GM23338 (cell line): Measurements from ENCODE around the gene GNAI3. TPM values are rescaled to one million over a fixed set of nuclear protein-coding genes. Genes with fewer than 3 reads are reported as not detected.
"Not testable (repeated sequence)": the region's sequence is repeated elsewhere in the genome, so short reads cannot be mapped to it uniquely, and the experiment has no call there.

ENCODE experiments used
- ATAC-seq: fragments of 200-7000 bp; cut with Tn5 transposase; 3 replicates; pipeline ENCODE4 v1.9.1; 2020
- DNase-seq: peaks from one replicate; pipeline ENCODE4 v3.0.0-alpha.2; 2015; ENCODE audit warnings: low spot score
- H2AFZ ChIP-seq: fragments of 200-600 bp; sonication (generic); 2 replicates; pipeline ENCODE4 v1.8.0; 2016; ENCODE audit warnings: antibody characterized with exemption, mild to moderate bottlenecking, moderate library complexity
- H3F3A ChIP-seq: fragments of 200-600 bp; sonication (generic); replicated peaks from 2 replicates; pipeline ENCODE4 v1.8.0; 2017; ENCODE audit warnings: antibody characterized with exemption, mixed run types, low read depth
- H3K27ac ChIP-seq: fragments of 200-600 bp; sonication (generic); 2 replicates; pipeline ENCODE4 v1.6.1; 2016; ENCODE audit warnings: low read depth
- H3K27me3 ChIP-seq: fragments of 200-600 bp; sonication (generic); 2 replicates; pipeline ENCODE4 v1.8.0; 2016; ENCODE audit warnings: mild to moderate bottlenecking, mixed run types, moderate library complexity; ENCODE audit not compliant: insufficient read depth
- H3K36me3 ChIP-seq: fragments of 200-600 bp; sonication (generic); 2 replicates; pipeline ENCODE4 v1.8.0; 2016; ENCODE audit warnings: mild to moderate bottlenecking; ENCODE audit not compliant: insufficient read depth
- H3K4me1 ChIP-seq: fragments of 200-600 bp; sonication (generic); 2 replicates; pipeline ENCODE4 v1.8.0; 2016; ENCODE audit warnings: mild to moderate bottlenecking, moderate library complexity; ENCODE audit not compliant: insufficient read depth
- H3K4me2 ChIP-seq: fragments of 200-600 bp; sonication (generic); 2 replicates; pipeline ENCODE4 v1.7.1; 2017; ENCODE audit warnings: mixed run types
- H3K4me3 ChIP-seq: fragments of 200-600 bp; sonication (generic); 2 replicates; pipeline ENCODE4 v1.6.1; 2016; ENCODE audit warnings: mixed run types
- H3K79me2 ChIP-seq: fragments of 200-600 bp; sonication (generic); replicated peaks from 2 replicates; pipeline ENCODE4 v1.8.0; 2017; ENCODE audit warnings: mild to moderate bottlenecking; ENCODE audit not compliant: insufficient read depth
- H3K9me2 ChIP-seq: fragments of 200-600 bp; sonication (generic); 2 replicates; pipeline ENCODE4 v1.8.0; 2017; ENCODE audit not compliant: insufficient read depth
- H4K20me1 ChIP-seq: fragments of 200-600 bp; sonication (generic); replicated peaks from 2 replicates; pipeline ENCODE4 v1.8.0; 2017; ENCODE audit warnings: mild to moderate bottlenecking; ENCODE audit not compliant: insufficient read depth
- H3K27ac Mint-ChIP-seq: 2 replicates; pipeline ENCODE4 v1.8.0; 2020; ENCODE audit warnings: inconsistent platforms, mild to moderate bottlenecking, moderate library complexity, mixed read lengths
- H3K27me3 Mint-ChIP-seq: 3 replicates; pipeline ENCODE4 v1.8.0; 2022; ENCODE audit warnings: low read depth, mild to moderate bottlenecking, moderate library complexity, mixed read lengths, inconsistent platforms; ENCODE audit not compliant: insufficient read depth, poor library complexity
- H3K36me3 Mint-ChIP-seq: 3 replicates; pipeline ENCODE4 v1.8.0; 2021; ENCODE audit warnings: low read depth, mild to moderate bottlenecking, inconsistent platforms, moderate library complexity, mixed read lengths
- H3K4me1 Mint-ChIP-seq: 3 replicates; pipeline ENCODE4 v1.8.0; 2020; ENCODE audit warnings: mild to moderate bottlenecking, inconsistent platforms, mixed read lengths
- H3K4me3 Mint-ChIP-seq: 3 replicates; pipeline ENCODE4 v1.8.0; 2021; ENCODE audit warnings: moderate library complexity, mild to moderate bottlenecking, inconsistent platforms, mixed read lengths
- H3K9me3 Mint-ChIP-seq: 3 replicates; pipeline ENCODE4 v1.8.0; 2020; ENCODE audit warnings: moderate library complexity, mild to moderate bottlenecking, inconsistent platforms, mixed read lengths
- CREB1 ChIP-seq: fragments of 250-450 bp; sonication (Bioruptor Pico); IDR thresholded peaks from 2 replicates; pipeline ENCODE4 v1.5.0; 2020; ENCODE audit warnings: low read depth, mild to moderate bottlenecking, moderate library complexity
- EZH2phosphoT487 ChIP-seq: fragments of 200-600 bp; sonication (generic); IDR thresholded peaks from one replicate; pipeline ENCODE4 v1.8.1; 2018; ENCODE audit warnings: antibody characterized with exemption; ENCODE audit not compliant: unreplicated experiment
- POLR2AphosphoS5 ChIP-seq: IDR thresholded peaks from 2 replicates; pipeline ENCODE4 v1.6.1; 2016; ENCODE audit warnings: antibody characterized with exemption, low read depth
- STAT1 ChIP-seq: IDR thresholded peaks from one replicate; pipeline ENCODE4 v1.6.1; 2016; ENCODE audit warnings: antibody characterized with exemption; ENCODE audit not compliant: unreplicated experiment
- polyA plus RNA-seq: library from polyadenylated mRNA; unstranded; fragments of >200 nt; fragmentation: Nextera tagmentation; extraction: Ambion mirVana; gene quantifications from 2 replicates; pipeline ENCODE4 v1.2.1, GENCODE V29; 2016
- total RNA-seq: library from RNA; depleted of rRNA; stranded (reverse); fragments of >200 nt; shearing (Covaris generic); gene quantifications from 2 replicates; pipeline ENCODE4 v1.2.3, GENCODE V29; 2014
- TF ChIP-seq, protein P1 (sequence below): fragments of 250-450 bp; sonication (Bioruptor Pico); IDR thresholded peaks from 2 replicates; pipeline ENCODE4 v1.5.0; 2020; ENCODE audit warnings: mild to moderate bottlenecking, moderate library complexity
- TF ChIP-seq, protein P2 (sequence below): IDR thresholded peaks from one replicate; pipeline ENCODE4 v1.6.1; 2018; ENCODE audit warnings: antibody characterized with exemption; ENCODE audit not compliant: unreplicated experiment
- TF ChIP-seq, protein P3 (sequence below), 2 experiments: fragments of 200-600 bp in 1 of 2; sonication (generic) in 1 of 2; conservative IDR thresholded peaks; 2 replicates each; pipeline versions ENCODE4 v1.5.1 to v1.6.1; 2016 to 2017; ENCODE audit warnings: antibody characterized with exemption in 2 of 2, low read depth in 2 of 2, mild to moderate bottlenecking in 2 of 2, moderate library complexity in 1 of 2
- TF ChIP-seq, protein P4 (sequence below): IDR thresholded peaks from 2 replicates; pipeline ENCODE4 v1.6.1; 2016; ENCODE audit warnings: antibody characterized with exemption

Gene GNAI3
- total and polyA plus RNA-seq, 2 experiments from 2014 or later = 4.5 to 10.2 TPM

DNA sequence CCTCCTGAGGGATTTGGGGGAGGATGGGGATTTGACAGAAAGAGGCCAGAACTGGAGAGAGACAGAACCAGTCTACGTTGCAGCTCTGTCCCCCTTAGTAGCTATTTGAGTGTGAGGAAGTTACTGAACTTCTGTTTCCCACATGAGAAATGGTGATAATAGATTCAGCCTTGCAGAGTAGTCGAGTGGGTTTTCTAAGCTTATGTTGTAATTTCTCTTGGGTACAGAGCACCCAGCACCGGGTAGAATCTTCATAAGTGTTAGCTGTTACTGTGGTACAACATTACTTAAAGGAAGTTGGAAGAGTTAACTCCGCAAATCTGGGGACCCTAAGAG lies 112.2 kb downstream of the GNAI3 start:
- not testable (repeated sequence) for H3K27me3 Mint-ChIP-seq, H3K9me3 Mint-ChIP-seq, H3K36me3 ChIP-seq, H4K20me1 ChIP-seq, H3K36me3 Mint-ChIP-seq, H2AFZ ChIP-seq, H3K4me3 ChIP-seq, DNase-seq, H3K4me1 Mint-ChIP-seq, H3F3A ChIP-seq, ATAC-seq, H3K4me3 Mint-ChIP-seq, H3K27me3 ChIP-seq, H3K9me2 ChIP-seq, H3K27ac ChIP-seq, H3K27ac Mint-ChIP-seq, H3K4me2 ChIP-seq, H3K4me1 ChIP-seq, H3K79me2 ChIP-seq

DNA sequence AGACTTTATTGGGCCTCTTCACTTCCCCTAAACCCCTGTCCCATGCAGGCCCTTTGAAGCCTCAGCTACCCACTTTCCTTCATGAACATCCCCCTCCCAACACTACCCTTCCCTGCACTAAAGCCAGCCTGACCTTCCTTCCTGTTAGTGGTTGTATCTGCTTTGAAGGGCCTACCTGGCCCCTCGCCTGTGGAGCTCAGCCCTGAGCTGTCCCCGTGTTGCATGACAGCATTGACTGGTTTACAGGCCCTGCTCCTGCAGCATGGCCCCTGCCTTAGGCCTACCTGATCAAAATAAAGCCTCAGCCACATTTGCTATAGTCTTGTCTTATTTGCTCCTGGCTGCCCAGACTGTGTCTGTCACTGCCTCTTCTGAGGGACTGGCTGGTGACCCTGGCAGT lies 113.0 kb downstream of the GNAI3 start:
- H3K4me1 ChIP-seq = no peaks in the 10 kb centered on the region
- DNase-seq (no peak), ATAC-seq (no peak)
- Mint-ChIP-seq H3K27ac (no peak overlapping the region), H3K9me3 (no peaks in the 10 kb centered on the region), H3K4me3 (no peak overlapping the region), H3K36me3 (no peaks in the 10 kb centered on the region), H3K4me1 (peaks cover 2% of the 10 kb centered on the region; the same call in 1 of the 3 replicates), H3K27me3 (peaks cover 9% of the 10 kb centered on the region)
- H4K20me1 ChIP-seq = no peaks in the 10 kb centered on the region
- H2AFZ ChIP-seq = no peak overlapping the region
- no peaks in the 10 kb centered on the region for H3F3A ChIP-seq
- H3K4me3 ChIP-seq = no peak overlapping the region
- no peaks in the 10 kb centered on the region for H3K27me3 ChIP-seq
- H3K79me2 ChIP-seq = no peaks in the 10 kb centered on the region
- TF ChIP-seq CREB1 (CRISPR knock-in tag) = no peak
- no peak for TF ChIP-seq POLR2AphosphoS5
- no peak for TF ChIP-seq EZH2phosphoT487
- TF ChIP-seq, protein P1, sequence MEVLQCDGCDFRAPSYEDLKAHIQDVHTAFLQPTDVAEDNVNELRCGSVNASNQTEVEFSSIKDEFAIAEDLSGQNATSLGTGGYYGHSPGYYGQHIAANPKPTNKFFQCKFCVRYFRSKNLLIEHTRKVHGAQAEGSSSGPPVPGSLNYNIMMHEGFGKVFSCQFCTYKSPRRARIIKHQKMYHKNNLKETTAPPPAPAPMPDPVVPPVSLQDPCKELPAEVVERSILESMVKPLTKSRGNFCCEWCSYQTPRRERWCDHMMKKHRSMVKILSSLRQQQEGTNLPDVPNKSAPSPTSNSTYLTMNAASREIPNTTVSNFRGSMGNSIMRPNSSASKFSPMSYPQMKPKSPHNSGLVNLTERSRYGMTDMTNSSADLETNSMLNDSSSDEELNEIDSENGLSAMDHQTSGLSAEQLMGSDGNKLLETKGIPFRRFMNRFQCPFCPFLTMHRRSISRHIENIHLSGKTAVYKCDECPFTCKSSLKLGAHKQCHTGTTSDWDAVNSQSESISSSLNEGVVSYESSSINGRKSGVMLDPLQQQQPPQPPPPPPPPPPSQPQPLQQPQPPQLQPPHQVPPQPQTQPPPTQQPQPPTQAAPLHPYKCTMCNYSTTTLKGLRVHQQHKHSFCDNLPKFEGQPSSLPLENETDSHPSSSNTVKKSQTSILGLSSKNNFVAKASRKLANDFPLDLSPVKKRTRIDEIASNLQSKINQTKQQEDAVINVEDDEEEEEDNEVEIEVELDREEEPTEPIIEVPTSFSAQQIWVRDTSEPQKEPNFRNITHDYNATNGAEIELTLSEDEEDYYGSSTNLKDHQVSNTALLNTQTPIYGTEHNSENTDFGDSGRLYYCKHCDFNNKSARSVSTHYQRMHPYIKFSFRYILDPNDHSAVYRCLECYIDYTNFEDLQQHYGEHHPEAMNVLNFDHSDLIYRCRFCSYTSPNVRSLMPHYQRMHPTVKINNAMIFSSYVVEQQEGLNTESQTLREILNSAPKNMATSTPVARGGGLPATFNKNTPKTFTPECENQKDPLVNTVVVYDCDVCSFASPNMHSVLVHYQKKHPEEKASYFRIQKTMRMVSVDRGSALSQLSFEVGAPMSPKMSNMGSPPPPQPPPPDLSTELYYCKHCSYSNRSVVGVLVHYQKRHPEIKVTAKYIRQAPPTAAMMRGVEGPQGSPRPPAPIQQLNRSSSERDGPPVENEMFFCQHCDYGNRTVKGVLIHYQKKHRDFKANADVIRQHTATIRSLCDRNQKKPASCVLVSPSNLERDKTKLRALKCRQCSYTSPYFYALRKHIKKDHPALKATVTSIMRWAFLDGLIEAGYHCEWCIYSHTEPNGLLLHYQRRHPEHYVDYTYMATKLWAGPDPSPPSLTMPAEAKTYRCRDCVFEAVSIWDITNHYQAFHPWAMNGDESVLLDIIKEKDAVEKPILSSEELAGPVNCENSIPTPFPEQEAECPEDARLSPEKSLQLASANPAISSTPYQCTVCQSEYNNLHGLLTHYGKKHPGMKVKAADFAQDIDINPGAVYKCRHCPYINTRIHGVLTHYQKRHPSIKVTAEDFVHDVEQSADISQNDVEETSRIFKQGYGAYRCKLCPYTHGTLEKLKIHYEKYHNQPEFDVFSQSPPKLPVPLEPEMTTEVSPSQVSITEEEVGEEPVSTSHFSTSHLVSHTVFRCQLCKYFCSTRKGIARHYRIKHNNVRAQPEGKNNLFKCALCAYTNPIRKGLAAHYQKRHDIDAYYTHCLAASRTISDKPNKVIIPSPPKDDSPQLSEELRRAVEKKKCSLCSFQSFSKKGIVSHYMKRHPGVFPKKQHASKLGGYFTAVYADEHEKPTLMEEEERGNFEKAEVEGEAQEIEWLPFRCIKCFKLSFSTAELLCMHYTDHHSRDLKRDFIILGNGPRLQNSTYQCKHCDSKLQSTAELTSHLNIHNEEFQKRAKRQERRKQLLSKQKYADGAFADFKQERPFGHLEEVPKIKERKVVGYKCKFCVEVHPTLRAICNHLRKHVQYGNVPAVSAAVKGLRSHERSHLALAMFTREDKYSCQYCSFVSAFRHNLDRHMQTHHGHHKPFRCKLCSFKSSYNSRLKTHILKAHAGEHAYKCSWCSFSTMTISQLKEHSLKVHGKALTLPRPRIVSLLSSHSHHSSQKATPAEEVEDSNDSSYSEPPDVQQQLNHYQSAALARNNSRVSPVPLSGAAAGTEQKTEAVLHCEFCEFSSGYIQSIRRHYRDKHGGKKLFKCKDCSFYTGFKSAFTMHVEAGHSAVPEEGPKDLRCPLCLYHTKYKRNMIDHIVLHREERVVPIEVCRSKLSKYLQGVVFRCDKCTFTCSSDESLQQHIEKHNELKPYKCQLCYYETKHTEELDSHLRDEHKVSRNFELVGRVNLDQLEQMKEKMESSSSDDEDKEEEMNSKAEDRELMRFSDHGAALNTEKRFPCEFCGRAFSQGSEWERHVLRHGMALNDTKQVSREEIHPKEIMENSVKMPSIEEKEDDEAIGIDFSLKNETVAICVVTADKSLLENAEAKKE (CRISPR knock-in tag) = no peak
- TF ChIP-seq, protein P2, sequence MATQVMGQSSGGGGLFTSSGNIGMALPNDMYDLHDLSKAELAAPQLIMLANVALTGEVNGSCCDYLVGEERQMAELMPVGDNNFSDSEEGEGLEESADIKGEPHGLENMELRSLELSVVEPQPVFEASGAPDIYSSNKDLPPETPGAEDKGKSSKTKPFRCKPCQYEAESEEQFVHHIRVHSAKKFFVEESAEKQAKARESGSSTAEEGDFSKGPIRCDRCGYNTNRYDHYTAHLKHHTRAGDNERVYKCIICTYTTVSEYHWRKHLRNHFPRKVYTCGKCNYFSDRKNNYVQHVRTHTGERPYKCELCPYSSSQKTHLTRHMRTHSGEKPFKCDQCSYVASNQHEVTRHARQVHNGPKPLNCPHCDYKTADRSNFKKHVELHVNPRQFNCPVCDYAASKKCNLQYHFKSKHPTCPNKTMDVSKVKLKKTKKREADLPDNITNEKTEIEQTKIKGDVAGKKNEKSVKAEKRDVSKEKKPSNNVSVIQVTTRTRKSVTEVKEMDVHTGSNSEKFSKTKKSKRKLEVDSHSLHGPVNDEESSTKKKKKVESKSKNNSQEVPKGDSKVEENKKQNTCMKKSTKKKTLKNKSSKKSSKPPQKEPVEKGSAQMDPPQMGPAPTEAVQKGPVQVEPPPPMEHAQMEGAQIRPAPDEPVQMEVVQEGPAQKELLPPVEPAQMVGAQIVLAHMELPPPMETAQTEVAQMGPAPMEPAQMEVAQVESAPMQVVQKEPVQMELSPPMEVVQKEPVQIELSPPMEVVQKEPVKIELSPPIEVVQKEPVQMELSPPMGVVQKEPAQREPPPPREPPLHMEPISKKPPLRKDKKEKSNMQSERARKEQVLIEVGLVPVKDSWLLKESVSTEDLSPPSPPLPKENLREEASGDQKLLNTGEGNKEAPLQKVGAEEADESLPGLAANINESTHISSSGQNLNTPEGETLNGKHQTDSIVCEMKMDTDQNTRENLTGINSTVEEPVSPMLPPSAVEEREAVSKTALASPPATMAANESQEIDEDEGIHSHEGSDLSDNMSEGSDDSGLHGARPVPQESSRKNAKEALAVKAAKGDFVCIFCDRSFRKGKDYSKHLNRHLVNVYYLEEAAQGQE = no peak
- TF ChIP-seq, protein P3, sequence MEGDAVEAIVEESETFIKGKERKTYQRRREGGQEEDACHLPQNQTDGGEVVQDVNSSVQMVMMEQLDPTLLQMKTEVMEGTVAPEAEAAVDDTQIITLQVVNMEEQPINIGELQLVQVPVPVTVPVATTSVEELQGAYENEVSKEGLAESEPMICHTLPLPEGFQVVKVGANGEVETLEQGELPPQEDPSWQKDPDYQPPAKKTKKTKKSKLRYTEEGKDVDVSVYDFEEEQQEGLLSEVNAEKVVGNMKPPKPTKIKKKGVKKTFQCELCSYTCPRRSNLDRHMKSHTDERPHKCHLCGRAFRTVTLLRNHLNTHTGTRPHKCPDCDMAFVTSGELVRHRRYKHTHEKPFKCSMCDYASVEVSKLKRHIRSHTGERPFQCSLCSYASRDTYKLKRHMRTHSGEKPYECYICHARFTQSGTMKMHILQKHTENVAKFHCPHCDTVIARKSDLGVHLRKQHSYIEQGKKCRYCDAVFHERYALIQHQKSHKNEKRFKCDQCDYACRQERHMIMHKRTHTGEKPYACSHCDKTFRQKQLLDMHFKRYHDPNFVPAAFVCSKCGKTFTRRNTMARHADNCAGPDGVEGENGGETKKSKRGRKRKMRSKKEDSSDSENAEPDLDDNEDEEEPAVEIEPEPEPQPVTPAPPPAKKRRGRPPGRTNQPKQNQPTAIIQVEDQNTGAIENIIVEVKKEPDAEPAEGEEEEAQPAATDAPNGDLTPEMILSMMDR (conservative IDR thresholded peaks at IDR 0.05; ENCODE audit: low read depth in 2 of 2) = no peak
- TF ChIP-seq STAT1 = no peak
- TF ChIP-seq, protein P4, sequence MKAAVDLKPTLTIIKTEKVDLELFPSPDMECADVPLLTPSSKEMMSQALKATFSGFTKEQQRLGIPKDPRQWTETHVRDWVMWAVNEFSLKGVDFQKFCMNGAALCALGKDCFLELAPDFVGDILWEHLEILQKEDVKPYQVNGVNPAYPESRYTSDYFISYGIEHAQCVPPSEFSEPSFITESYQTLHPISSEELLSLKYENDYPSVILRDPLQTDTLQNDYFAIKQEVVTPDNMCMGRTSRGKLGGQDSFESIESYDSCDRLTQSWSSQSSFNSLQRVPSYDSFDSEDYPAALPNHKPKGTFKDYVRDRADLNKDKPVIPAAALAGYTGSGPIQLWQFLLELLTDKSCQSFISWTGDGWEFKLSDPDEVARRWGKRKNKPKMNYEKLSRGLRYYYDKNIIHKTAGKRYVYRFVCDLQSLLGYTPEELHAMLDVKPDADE = no peak
- H3K4me2 ChIP-seq = no peak overlapping the region
- H3K36me3 ChIP-seq = no peaks in the 10 kb centered on the region
- no peaks in the 10 kb centered on the region for H3K9me2 ChIP-seq
- H3K27ac ChIP-seq = no peak overlapping the region
